ENCODE measurements around the gene LRRC49.

Gene LRRC49

GRCh38 chr15:71056111-71056510, 163.5 kb downstream of the LRRC49 start:
- Histone ChIP-seq H3K4me1 (ENCODE audit: insufficient read depth, low read length) (no peaks in the 10 kb centered on the region), H4K20me1 (ENCODE audit: insufficient read depth, low read length) (no peaks in the 10 kb centered on the region), H3K9me3 (ENCODE audit: insufficient read depth, low read length, severe bottlenecking) (no peaks in the 10 kb centered on the region), H3K4me3 (ENCODE audit: low read depth in 1 of 2, low read length in 2 of 2) (no peak overlapping the region), H3K27ac (ENCODE audit: low read length) (no peak overlapping the region), H3K4me2 (ENCODE audit: insufficient read depth, low read length) (no peak overlapping the region), H3K27me3 (ENCODE audit: insufficient read depth, low read length, poor library complexity) (no peaks in the 10 kb centered on the region), H2AFZ (ENCODE audit: low read depth, low read length) (no peak overlapping the region), H3K9ac (ENCODE audit: low read depth, low read length) (no peak overlapping the region), H3K79me2 (ENCODE audit: insufficient read depth, low read length) (no peaks in the 10 kb centered on the region), H3K36me3 (ENCODE audit: insufficient read depth, low read length) (no peaks in the 10 kb centered on the region)
- DNase-seq (no peak), ATAC-seq (ENCODE audit: insufficient read depth, low read depth) (no peak)
- TF ChIP-seq CTCF (IDR thresholded peaks at IDR 0.05; ENCODE audit: borderline replicate concordance, extremely low read depth, low read length, poor library complexity, severe bottlenecking) (no peak), EZH2 (IDR thresholded peaks at IDR 0.05; ENCODE audit: borderline replicate concordance, low read depth, low read length, severe bottlenecking) (no peak)

GRCh38 chr15:71057143-71057542, 164.5 kb downstream of the LRRC49 start:
- H3K36me3 ChIP-seq (ENCODE audit: insufficient read depth, low read length), result no peaks in the 10 kb centered on the region
- H2AFZ ChIP-seq (ENCODE audit: low read depth, low read length), result no peak overlapping the region
- no peaks in the 10 kb centered on the region for H3K9me3 ChIP-seq (ENCODE audit: insufficient read depth, low read length, severe bottlenecking)
- TF ChIP-seq EZH2 (IDR thresholded peaks at IDR 0.05; ENCODE audit: borderline replicate concordance, low read depth, low read length, severe bottlenecking), result no peak
- TF ChIP-seq CTCF (IDR thresholded peaks at IDR 0.05; ENCODE audit: borderline replicate concordance, extremely low read depth, low read length, poor library complexity, severe bottlenecking), result no peak
- DNase-seq (no peak), ATAC-seq (ENCODE audit: insufficient read depth, low read depth) (no peak)
- no peaks in the 10 kb centered on the region for H3K4me1 ChIP-seq (ENCODE audit: insufficient read depth, low read length)
- no peak overlapping the region for H3K4me2 ChIP-seq (ENCODE audit: insufficient read depth, low read length)
- no peak overlapping the region for H3K4me3 ChIP-seq (ENCODE audit: low read depth in 1 of 2, low read length in 2 of 2)
- H3K79me2 ChIP-seq (ENCODE audit: insufficient read depth, low read length), result no peaks in the 10 kb centered on the region
- no peaks in the 10 kb centered on the region for H3K27me3 ChIP-seq (ENCODE audit: insufficient read depth, low read length, poor library complexity)
- no peaks in the 10 kb centered on the region for H4K20me1 ChIP-seq (ENCODE audit: insufficient read depth, low read length)
- no peak overlapping the region for H3K9ac ChIP-seq (ENCODE audit: low read depth, low read length)
- H3K27ac ChIP-seq (ENCODE audit: low read length), result no peak overlapping the region

- H3K4me1 ChIP-seq (ENCODE audit: insufficient read depth, low read length), result no peaks in the 10 kb centered on the region
- no peak for ATAC-seq (ENCODE audit: insufficient read depth, low read depth)
- no peak overlapping the region for H3K4me3 ChIP-seq (ENCODE audit: low read depth in 1 of 2, low read length in 2 of 2)
- no peaks in the 10 kb centered on the region for H3K27me3 ChIP-seq (ENCODE audit: insufficient read depth, low read length, poor library complexity)
- TF ChIP-seq CTCF (IDR thresholded peaks at IDR 0.05; ENCODE audit: borderline replicate concordance, extremely low read depth, low read length, poor library complexity, severe bottlenecking), result no peak
- no peak for TF ChIP-seq EZH2 (IDR thresholded peaks at IDR 0.05; ENCODE audit: borderline replicate concordance, low read depth, low read length, severe bottlenecking)
- no peaks in the 10 kb centered on the region for H3K9me3 ChIP-seq (ENCODE audit: insufficient read depth, low read length, severe bottlenecking)
- H2AFZ ChIP-seq (ENCODE audit: low read depth, low read length), result no peak overlapping the region
- H3K9ac ChIP-seq (ENCODE audit: low read depth, low read length), result no peak overlapping the region
- no peaks in the 10 kb centered on the region for H3K36me3 ChIP-seq (ENCODE audit: insufficient read depth, low read length)
- no peaks in the 10 kb centered on the region for H4K20me1 ChIP-seq (ENCODE audit: insufficient read depth, low read length)
- no peak for DNase-seq
- no peak overlapping the region for H3K27ac ChIP-seq (ENCODE audit: low read length)
- no peaks in the 10 kb centered on the region for H3K79me2 ChIP-seq (ENCODE audit: insufficient read depth, low read length)
- H3K4me2 ChIP-seq (ENCODE audit: insufficient read depth, low read length), result no peak overlapping the region
Measured at GRCh38 chr15:71057581-71057980, 165.0 kb downstream of the LRRC49 start.

GRCh38 chr15:71060983-71061382, 168.4 kb downstream of the LRRC49 start:
- Histone ChIP-seq H3K4me1 (ENCODE audit: insufficient read depth, low read length) (no peaks in the 10 kb centered on the region), H3K27me3 (ENCODE audit: insufficient read depth, low read length, poor library complexity) (no peaks in the 10 kb centered on the region), H3K27ac (ENCODE audit: low read length) (no peak overlapping the region), H3K9ac (ENCODE audit: low read depth, low read length) (no peak overlapping the region), H2AFZ (ENCODE audit: low read depth, low read length) (no peak overlapping the region), H3K79me2 (ENCODE audit: insufficient read depth, low read length) (no peaks in the 10 kb centered on the region), H3K4me3 (ENCODE audit: low read depth in 1 of 2, low read length in 2 of 2) (no peak overlapping the region), H3K4me2 (ENCODE audit: insufficient read depth, low read length) (no peak overlapping the region), H3K36me3 (ENCODE audit: insufficient read depth, low read length) (no peaks in the 10 kb centered on the region), H4K20me1 (ENCODE audit: insufficient read depth, low read length) (no peaks in the 10 kb centered on the region), H3K9me3 (ENCODE audit: insufficient read depth, low read length, severe bottlenecking) (no peaks in the 10 kb centered on the region)
- no peak for DNase-seq
- no peak for ATAC-seq (ENCODE audit: insufficient read depth, low read depth)
- TF ChIP-seq CTCF (IDR thresholded peaks at IDR 0.05; ENCODE audit: borderline replicate concordance, extremely low read depth, low read length, poor library complexity, severe bottlenecking), result no peak
- TF ChIP-seq EZH2 (IDR thresholded peaks at IDR 0.05; ENCODE audit: borderline replicate concordance, low read depth, low read length, severe bottlenecking), result no peak

Data from DND-41 (cell line).